Measurements from ENCODE around the gene NKX1-2.

The NKX1-2 gene

GRCh38 chr10:124450012-124450782 is at the start of gene NKX1-2:
Gene NKX1-2, minus strand, starts transcription at chr10:124450035. Its CDS starts 92 bp downstream, at chr10:124449943.
- DNase-seq (ENCODE audit: low read depth in 2 of 2), result no peak

- DNase-seq (ENCODE audit: low read depth in 2 of 2), result no peak
Measured at GRCh38 chr10:124498056-124498455, 48.2 kb upstream of the NKX1-2 start.

GRCh38 chr10:124497196-124497881 is 47.5 kb upstream of the NKX1-2 start:
- no peak for DNase-seq (ENCODE audit: low read depth in 2 of 2)

- no peak for DNase-seq (ENCODE audit: low read depth in 2 of 2)
Measured at GRCh38 chr10:124496620-124497019, 46.8 kb upstream of the NKX1-2 start.

- no peak for DNase-seq (ENCODE audit: low read depth in 2 of 2)
Measured at GRCh38 chr10:124496150-124496549, 46.3 kb upstream of the NKX1-2 start.

GRCh38 chr10:124495725-124496124 is 45.9 kb upstream of the NKX1-2 start:
- DNase-seq (ENCODE audit: low read depth in 2 of 2), result no peak

- no peak for DNase-seq (ENCODE audit: low read depth in 2 of 2)
Measured at GRCh38 chr10:124495162-124495561, 45.3 kb upstream of the NKX1-2 start.

- no peak for DNase-seq (ENCODE audit: low read depth in 2 of 2)
Measured at GRCh38 chr10:124494046-124494807, 44.4 kb upstream of the NKX1-2 start.

- no peak for DNase-seq (ENCODE audit: low read depth in 2 of 2)
Measured at GRCh38 chr10:124493214-124493882, 43.5 kb upstream of the NKX1-2 start.

- no peak for DNase-seq (ENCODE audit: low read depth in 2 of 2)
Measured at GRCh38 chr10:124492266-124492665, 42.4 kb upstream of the NKX1-2 start.

GRCh38 chr10:124491105-124491504 is 41.3 kb upstream of the NKX1-2 start:
- DNase-seq (ENCODE audit: low read depth in 2 of 2), result no peak

- no peak for DNase-seq (ENCODE audit: low read depth in 2 of 2)
Measured at GRCh38 chr10:124486635-124487034, 36.8 kb upstream of the NKX1-2 start.

GRCh38 chr10:124484661-124485060 is 34.8 kb upstream of the NKX1-2 start:
- DNase-seq (ENCODE audit: low read depth in 2 of 2), result no peak

GRCh38 chr10:124484031-124484430 is 34.2 kb upstream of the NKX1-2 start:
- no peak for DNase-seq (ENCODE audit: low read depth in 2 of 2)

GRCh38 chr10:124482876-124483275 is 33.0 kb upstream of the NKX1-2 start:
- DNase-seq (ENCODE audit: low read depth in 2 of 2), result no peak

GRCh38 chr10:124482236-124482800 is 32.5 kb upstream of the NKX1-2 start:
- no peak for DNase-seq (ENCODE audit: low read depth in 2 of 2)

- no peak for DNase-seq (ENCODE audit: low read depth in 2 of 2)
Measured at GRCh38 chr10:124481717-124482116, 31.9 kb upstream of the NKX1-2 start.

- no peak for DNase-seq (ENCODE audit: low read depth in 2 of 2)
Measured at GRCh38 chr10:124480860-124481259, 31.0 kb upstream of the NKX1-2 start.

GRCh38 chr10:124478515-124478914 is 28.7 kb upstream of the NKX1-2 start:
- DNase-seq (ENCODE audit: low read depth in 2 of 2), result no peak

GRCh38 chr10:124477614-124478363 is 28.0 kb upstream of the NKX1-2 start:
- no peak for DNase-seq (ENCODE audit: low read depth in 2 of 2)

Measured in activated CD4-positive, alpha-beta T cell treated with anti-CD3 and anti-CD28 coated beads for 24 hours (primary cell).